PFSK-1 (cell line): ENCODE measurements around the gene CSNK1G3.

Source experiments
- POLR2AphosphoS5 ChIP-seq: IDR thresholded peaks from 2 replicates; pipeline ENCODE4 v1.6.1; 2012; ENCODE audit warnings: low read depth, mild to moderate bottlenecking, control low read depth, low read length, moderate library complexity
- REST ChIP-seq, 2 experiments: IDR thresholded peaks; 2 replicates each; pipeline versions ENCODE4 v1.6.1 to v1.8.0; 2011 to 2012; ENCODE audit warnings: low read depth in 2 of 2, low read length in 2 of 2, control low read depth in 1 of 2, inconsistent platforms in 1 of 2, mild to moderate bottlenecking in 1 of 2, moderate library complexity in 1 of 2; ENCODE audit not compliant: insufficient read depth in 1 of 2
- TAF1 ChIP-seq: IDR thresholded peaks from 2 replicates; pipeline ENCODE4 v1.6.1; 2012; ENCODE audit warnings: low read length, control low read depth, borderline replicate concordance; ENCODE audit not compliant: insufficient read depth

- TF ChIP-seq REST (IDR thresholded peaks at IDR 0.05; ENCODE audit: insufficient read depth in 1 of 2, low read depth in 2 of 2, low read length in 2 of 2) (no peak), POLR2AphosphoS5 (no peak), TAF1 (no peak)
These were observed 6.3 kb upstream of the CSNK1G3 start for GRCh38 chr5:123505633-123506032.
